Measurements from ENCODE around the gene SNAPIN. TPM values are rescaled to one million over a fixed set of nuclear protein-coding genes. Genes with fewer than 3 reads are reported as not detected.

SNAPIN gene, protein sequence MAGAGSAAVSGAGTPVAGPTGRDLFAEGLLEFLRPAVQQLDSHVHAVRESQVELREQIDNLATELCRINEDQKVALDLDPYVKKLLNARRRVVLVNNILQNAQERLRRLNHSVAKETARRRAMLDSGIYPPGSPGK
- 56.4 TPM for total RNA-seq

DNA sequence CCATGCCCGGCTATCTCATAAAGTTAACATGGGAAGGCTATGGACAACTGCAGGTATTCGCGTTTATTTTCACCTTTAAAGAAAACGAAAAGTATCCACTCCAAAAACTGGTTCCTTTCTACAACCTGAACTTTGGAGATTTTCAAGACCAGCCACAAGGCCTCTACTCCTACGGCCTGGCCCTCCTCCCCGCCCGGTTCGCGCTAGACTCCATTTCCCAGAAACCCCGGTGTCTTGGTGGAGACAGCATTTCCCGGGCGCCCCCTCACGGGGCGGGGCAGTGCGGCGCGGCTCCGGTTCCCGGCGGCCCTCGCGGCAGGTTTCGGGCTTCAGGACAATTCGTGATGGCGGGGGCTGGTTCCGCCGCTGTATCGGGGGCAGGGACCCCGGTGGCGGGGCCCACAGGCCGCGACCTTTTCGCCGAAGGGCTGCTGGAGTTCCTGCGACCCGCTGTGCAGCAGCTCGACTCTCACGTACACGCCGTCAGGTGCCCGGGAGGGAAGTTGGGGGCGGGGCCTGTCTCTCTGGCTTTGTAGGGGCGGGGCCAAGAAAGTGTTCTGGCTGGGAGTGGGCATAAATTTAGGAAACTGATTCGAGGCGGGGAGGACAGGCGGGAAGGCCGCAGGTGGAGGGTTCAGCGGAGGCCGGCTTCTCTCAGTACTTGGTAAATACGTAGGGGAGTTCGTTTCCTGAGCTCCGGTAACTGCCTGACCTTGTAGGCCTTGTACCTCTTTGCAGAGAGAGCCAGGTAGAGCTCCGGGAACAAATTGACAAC, at the start of gene SNAPIN:
SNAPIN (plus strand) TSS at position 304 of the 775 bp plus-strand sequence; CDS start at position 345, 41 bp downstream.
- Histone ChIP-seq H3K9me3 (ENCODE audit: control insufficient read depth in 3 of 3, low read length in 3 of 3) (no peaks in the 10 kb centered on the region), H3K4me1 (ENCODE audit: control insufficient read depth in 3 of 3, insufficient read depth in 3 of 3, low read length in 3 of 3) (peaks cover 10 to 13% (median 11%) of the 10 kb centered on the region in 3 donors), H3K27me3 (ENCODE audit: control insufficient read depth in 3 of 3, insufficient read depth in 3 of 3, low read length in 3 of 3) (no peaks in the 10 kb centered on the region), H3K36me3 (ENCODE audit: control insufficient read depth in 3 of 3, insufficient read depth in 3 of 3, low read length in 3 of 3) (peaks cover 28 to 29% (median 28%) of the 10 kb centered on the region in 3 donors), H3K9ac (ENCODE audit: low read depth in 1 of 3, low read length in 3 of 3) (peak within 1 kb of the TSS; percentile 88 to 96 (median 96)), H3K27ac (ENCODE audit: low read depth, low read length) (peak within 1 kb of the TSS; percentile 92), H3K4me3 (ENCODE audit: low read length in 3 of 3) (peak within 1 kb of the TSS; percentile 87 to 90 (median 88))

DNA sequence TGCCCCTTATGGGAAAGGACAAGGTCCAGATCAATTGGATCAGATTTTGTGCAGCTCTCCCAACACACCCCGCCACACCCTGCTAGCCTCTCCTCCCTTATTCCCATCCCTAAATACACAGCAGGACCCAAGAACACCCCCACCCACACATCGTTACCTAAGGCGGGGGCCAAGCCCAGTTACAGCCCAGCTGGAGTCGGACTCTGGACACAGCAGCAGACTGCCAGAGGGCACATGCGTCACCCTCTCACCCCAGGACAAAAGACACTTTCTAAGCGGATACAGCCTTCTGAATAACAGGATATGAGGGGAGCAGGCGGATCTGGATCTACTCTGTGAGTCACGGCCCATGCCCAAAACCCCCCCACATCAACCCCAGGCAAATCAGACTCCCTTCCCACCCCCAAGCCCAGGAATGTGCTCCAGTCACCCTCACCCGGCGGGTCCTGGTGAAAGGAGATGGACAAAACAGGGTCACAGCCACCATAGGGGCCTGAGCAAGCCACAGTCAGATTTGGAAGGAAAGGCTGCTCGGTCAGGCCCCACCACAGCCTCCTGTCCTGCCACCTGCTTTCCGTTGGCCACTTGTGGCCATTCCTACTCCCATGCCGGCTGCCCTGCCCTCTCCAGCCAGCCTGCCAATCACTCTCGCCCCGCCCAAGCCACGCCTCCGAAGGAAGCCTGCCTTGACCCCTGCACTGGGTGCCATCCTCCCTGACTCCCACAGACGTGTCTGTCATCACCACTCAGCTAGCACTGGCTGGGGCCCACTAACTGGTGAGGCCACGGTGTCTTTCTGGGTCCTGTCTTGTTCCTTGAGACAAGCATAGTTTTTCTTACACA, 49.5 kb upstream of the SNAPIN start:
- Histone ChIP-seq H3K4me1 (ENCODE audit: control insufficient read depth in 3 of 3, insufficient read depth in 3 of 3, low read length in 3 of 3) (peaks cover 45 to 53% (median 45%) of the 10 kb centered on the region in 3 donors), H3K9me3 (ENCODE audit: control insufficient read depth in 3 of 3, low read length in 3 of 3) (no peaks in the 10 kb centered on the region), H3K9ac (ENCODE audit: low read depth in 1 of 3, low read length in 3 of 3) (peak overlapping the region; percentile 71 to 82 (median 74)), H3K36me3 (ENCODE audit: control insufficient read depth in 3 of 3, insufficient read depth in 3 of 3, low read length in 3 of 3) (peaks cover 11 to 18% (median 14%) of the 10 kb centered on the region in 3 donors), H3K4me3 (ENCODE audit: low read length in 3 of 3) (peak overlapping the region; percentile 63 to 74 (median 63)), H3K27ac (ENCODE audit: low read depth, low read length) (peak overlapping the region; percentile 85), H3K27me3 (ENCODE audit: control insufficient read depth in 3 of 3, insufficient read depth in 3 of 3, low read length in 3 of 3) (no peaks in the 10 kb centered on the region)

DNA sequence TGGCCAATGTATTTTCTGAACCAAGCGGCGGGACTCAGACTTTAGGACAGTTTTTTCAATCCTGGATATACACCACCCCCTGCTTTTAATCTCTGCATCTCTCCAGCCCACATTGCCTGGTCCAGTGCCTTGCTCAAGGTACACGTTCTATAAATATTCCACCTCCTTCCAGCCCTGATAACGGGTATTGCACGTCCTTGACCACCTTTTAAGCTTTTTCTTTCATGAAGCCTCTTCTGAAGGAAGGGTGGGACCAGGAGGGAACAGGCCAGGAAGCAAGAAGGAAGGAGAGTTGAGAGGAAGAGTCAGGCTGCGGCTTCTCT, 49.0 kb upstream of the SNAPIN start:
- H3K9ac ChIP-seq (ENCODE audit: low read depth in 1 of 3, low read length in 3 of 3), result peak overlapping the region in 2 of 3 donors; percentile 71 to 82
- peaks cover 45 to 53% (median 45%) of the 10 kb centered on the region in 3 donors for H3K4me1 ChIP-seq (ENCODE audit: control insufficient read depth in 3 of 3, insufficient read depth in 3 of 3, low read length in 3 of 3)
- H3K36me3 ChIP-seq (ENCODE audit: control insufficient read depth in 3 of 3, insufficient read depth in 3 of 3, low read length in 3 of 3), result peaks cover 11 to 18% (median 14%) of the 10 kb centered on the region in 3 donors
- peak overlapping the region; percentile 85 for H3K27ac ChIP-seq (ENCODE audit: low read depth, low read length)
- no peaks in the 10 kb centered on the region for H3K27me3 ChIP-seq (ENCODE audit: control insufficient read depth in 3 of 3, insufficient read depth in 3 of 3, low read length in 3 of 3)
- no peaks in the 10 kb centered on the region for H3K9me3 ChIP-seq (ENCODE audit: control insufficient read depth in 3 of 3, low read length in 3 of 3)
- peak overlapping the region in 2 of 3 donors; percentile 60 to 63 for H3K4me3 ChIP-seq (ENCODE audit: low read length in 3 of 3)

DNA sequence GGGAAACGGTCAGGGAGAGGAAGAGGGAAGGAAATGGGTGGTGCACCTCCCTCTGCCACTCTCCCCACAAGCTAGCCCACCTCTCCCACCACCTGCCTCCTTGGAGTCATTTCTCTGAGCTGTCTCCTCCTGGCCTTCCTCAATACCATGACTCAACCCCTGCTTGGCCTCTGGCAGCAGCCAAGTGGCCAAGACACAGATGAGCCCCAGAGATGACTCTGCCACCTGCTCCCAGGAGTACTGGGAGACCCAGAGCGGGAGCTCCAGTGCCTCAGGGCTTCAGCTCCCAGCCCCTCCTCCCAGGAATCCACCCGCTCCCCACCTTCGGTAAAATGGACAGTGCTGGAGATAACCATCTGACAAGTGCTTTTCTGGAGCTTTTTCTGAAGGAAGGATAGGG, 48.2 kb upstream of the SNAPIN start:
- Histone ChIP-seq H3K9me3 (ENCODE audit: control insufficient read depth in 3 of 3, low read length in 3 of 3) (no peaks in the 10 kb centered on the region), H3K9ac (ENCODE audit: low read depth in 1 of 3, low read length in 3 of 3) (no peak overlapping the region), H3K4me3 (ENCODE audit: low read length in 3 of 3) (no peak overlapping the region)

DNA sequence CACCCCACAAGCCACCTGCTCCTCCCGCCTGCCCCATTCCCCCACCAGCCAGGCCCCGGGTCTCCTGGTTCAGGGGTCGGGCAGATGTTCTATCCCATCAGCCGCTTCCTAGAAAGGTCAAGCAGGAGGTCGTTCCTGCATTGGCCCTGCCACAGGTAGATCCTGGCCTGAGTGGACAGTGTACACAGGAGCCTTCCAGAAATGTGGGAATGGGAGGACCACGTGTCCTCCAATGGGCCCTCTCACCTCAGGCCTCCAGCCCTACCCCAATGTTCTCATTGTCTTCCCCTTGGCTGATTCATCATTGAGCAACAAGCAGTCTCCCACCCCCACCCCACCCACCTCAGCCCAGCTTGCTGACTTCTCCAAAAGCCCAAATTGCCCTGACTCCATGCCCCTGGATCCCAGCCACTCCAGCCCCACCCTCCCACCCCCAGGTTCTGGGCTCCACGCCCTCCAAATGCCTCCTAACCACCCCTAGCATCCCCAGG, 47.6 kb upstream of the SNAPIN start:
- H3K27ac ChIP-seq (ENCODE audit: low read depth, low read length), result peak overlapping the region; percentile 85
- no peak overlapping the region for H3K4me3 ChIP-seq (ENCODE audit: low read length in 3 of 3)
- H3K4me1 ChIP-seq (ENCODE audit: control insufficient read depth in 3 of 3, insufficient read depth in 3 of 3, low read length in 3 of 3), result peaks cover 45 to 53% (median 45%) of the 10 kb centered on the region in 3 donors
- H3K9ac ChIP-seq (ENCODE audit: low read depth in 1 of 3, low read length in 3 of 3), result no peak overlapping the region
- no peaks in the 10 kb centered on the region for H3K9me3 ChIP-seq (ENCODE audit: control insufficient read depth in 3 of 3, low read length in 3 of 3)
- peaks cover 11 to 17% (median 14%) of the 10 kb centered on the region in 3 donors for H3K36me3 ChIP-seq (ENCODE audit: control insufficient read depth in 3 of 3, insufficient read depth in 3 of 3, low read length in 3 of 3)
- H3K27me3 ChIP-seq (ENCODE audit: control insufficient read depth in 3 of 3, insufficient read depth in 3 of 3, low read length in 3 of 3), result no peaks in the 10 kb centered on the region

More for the DNA sequence above, 48.2 kb upstream of the SNAPIN start:
- Histone ChIP-seq H3K36me3 (ENCODE audit: control insufficient read depth in 3 of 3, insufficient read depth in 3 of 3, low read length in 3 of 3) (peaks cover 11 to 18% (median 14%) of the 10 kb centered on the region in 3 donors), H3K4me1 (ENCODE audit: control insufficient read depth in 3 of 3, insufficient read depth in 3 of 3, low read length in 3 of 3) (peaks cover 45 to 53% (median 45%) of the 10 kb centered on the region in 3 donors), H3K27me3 (ENCODE audit: control insufficient read depth in 3 of 3, insufficient read depth in 3 of 3, low read length in 3 of 3) (no peaks in the 10 kb centered on the region), H3K27ac (ENCODE audit: low read depth, low read length) (peak overlapping the region; percentile 85)

DNA sequence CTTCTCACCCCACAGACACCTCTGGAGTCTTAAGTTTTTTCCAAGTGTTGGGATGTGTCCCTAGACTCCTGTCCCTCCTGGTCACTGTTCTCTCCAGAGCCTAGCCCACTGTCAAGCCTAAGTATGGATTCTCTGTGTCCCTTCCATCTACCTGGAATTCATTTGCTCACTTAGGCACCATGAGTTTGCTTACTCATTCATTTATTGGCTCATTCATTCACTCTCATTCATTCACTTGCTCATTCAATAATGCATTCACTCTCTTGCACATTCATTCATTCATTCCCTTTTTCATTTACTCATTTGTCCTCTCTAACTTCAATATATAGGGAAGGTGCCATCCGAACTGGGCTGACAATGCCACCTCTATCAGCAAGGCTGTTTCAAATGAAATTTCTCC, 47.1 kb upstream of the SNAPIN start:
- H3K4me1 ChIP-seq (ENCODE audit: control insufficient read depth in 3 of 3, insufficient read depth in 3 of 3, low read length in 3 of 3), result peaks cover 45 to 55% (median 48%) of the 10 kb centered on the region in 3 donors
- H3K9ac ChIP-seq (ENCODE audit: low read depth in 1 of 3, low read length in 3 of 3), result no peak overlapping the region
- H3K36me3 ChIP-seq (ENCODE audit: control insufficient read depth in 3 of 3, insufficient read depth in 3 of 3, low read length in 3 of 3), result peaks cover 11 to 15% (median 14%) of the 10 kb centered on the region in 3 donors
- no peak overlapping the region for H3K27ac ChIP-seq (ENCODE audit: low read depth, low read length)
- H3K27me3 ChIP-seq (ENCODE audit: control insufficient read depth in 3 of 3, insufficient read depth in 3 of 3, low read length in 3 of 3), result no peaks in the 10 kb centered on the region
- peak overlapping the region in 2 of 3 donors; percentile 77 to 79 for H3K4me3 ChIP-seq (ENCODE audit: low read length in 3 of 3)
- no peaks in the 10 kb centered on the region for H3K9me3 ChIP-seq (ENCODE audit: control insufficient read depth in 3 of 3, low read length in 3 of 3)

DNA sequence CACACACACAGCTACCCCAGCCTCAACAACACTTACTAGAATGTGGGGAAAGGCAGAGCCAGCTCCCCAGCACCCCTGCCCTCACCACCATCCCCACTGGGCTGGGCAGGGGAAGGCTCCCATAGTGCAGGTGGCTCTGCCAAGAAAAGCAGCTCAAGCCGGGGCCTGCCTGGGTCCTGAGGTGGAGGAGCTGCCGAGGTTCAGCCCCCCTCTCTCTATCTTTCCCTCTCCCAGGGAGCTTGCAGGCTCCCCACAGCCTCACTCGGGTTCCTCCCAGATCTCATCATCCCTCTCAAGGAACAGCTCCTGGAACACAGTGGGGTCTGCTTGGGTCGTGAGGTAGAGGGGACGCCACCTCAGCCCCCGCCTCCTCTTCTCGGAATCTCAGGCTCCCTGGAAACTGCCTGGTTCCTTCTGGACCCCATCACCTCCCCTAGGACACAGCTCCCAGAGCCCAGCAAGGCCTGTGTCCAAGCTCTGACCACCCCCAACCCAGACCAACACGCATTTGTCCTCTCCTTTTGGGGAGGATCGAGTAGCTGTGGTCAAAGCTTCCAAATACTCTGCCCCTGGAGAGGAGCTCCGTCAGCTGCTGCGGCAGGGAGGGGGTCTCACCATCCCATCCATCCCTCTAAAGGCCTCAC, 46.3 kb upstream of the SNAPIN start:
- Histone ChIP-seq H3K9me3 (ENCODE audit: control insufficient read depth in 3 of 3, low read length in 3 of 3) (no peaks in the 10 kb centered on the region), H3K4me3 (ENCODE audit: low read length in 3 of 3) (peak overlapping the region; percentile 77 to 86 (median 79)), H3K4me1 (ENCODE audit: control insufficient read depth in 3 of 3, insufficient read depth in 3 of 3, low read length in 3 of 3) (peaks cover 47 to 63% (median 57%) of the 10 kb centered on the region in 3 donors)

DNA sequence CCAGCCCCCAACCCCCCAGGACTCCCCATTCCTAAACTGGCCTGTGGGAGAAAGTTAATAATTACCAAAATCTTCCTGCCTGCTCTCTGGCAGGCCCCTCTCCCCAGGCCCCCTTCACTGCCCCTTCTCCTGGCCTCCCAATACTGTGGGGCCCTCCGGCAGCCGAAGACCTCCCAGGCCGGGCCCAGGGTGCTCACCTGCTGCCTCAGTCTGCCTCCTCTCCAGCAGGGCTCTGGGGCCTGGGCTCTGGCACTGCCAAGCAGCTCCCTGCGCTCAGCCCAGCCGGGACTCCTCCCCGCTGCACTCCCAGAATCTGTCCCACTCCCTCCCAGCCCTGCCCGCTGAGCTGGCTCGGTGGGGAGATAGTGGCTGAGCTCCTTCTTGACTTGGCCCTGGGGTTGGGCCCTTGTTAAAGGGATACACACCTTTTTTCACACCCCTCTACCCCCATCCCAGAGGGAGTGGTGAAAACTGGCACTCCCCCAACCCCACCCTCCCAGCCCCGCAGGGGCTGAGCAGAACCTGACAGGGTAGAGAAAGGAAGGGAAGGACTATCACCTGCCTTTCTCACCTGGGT, 45.7 kb upstream of the SNAPIN start, which contains the start of gene S100A16:
S100A16 (minus strand) TSS at position 383 of the 577 bp plus-strand sequence. CDS start 4,986 bp downstream, outside the sequence.
- Histone ChIP-seq H3K27me3 (ENCODE audit: control insufficient read depth in 3 of 3, insufficient read depth in 3 of 3, low read length in 3 of 3) (no peaks in the 10 kb centered on the region), H3K4me1 (ENCODE audit: control insufficient read depth in 3 of 3, insufficient read depth in 3 of 3, low read length in 3 of 3) (peaks cover 43 to 63% (median 58%) of the 10 kb centered on the region in 3 donors), H3K36me3 (ENCODE audit: control insufficient read depth in 3 of 3, insufficient read depth in 3 of 3, low read length in 3 of 3) (peaks cover 0 to 1% (median under 1%) of the 10 kb centered on the region in 3 donors), H3K27ac (ENCODE audit: low read depth, low read length) (peak within 1 kb of the TSS; percentile 80), H3K9me3 (ENCODE audit: control insufficient read depth in 3 of 3, low read length in 3 of 3) (no peaks in the 10 kb centered on the region), H3K4me3 (ENCODE audit: low read length in 3 of 3) (peak within 1 kb of the TSS; percentile 77 to 86 (median 79)), H3K9ac (ENCODE audit: low read depth in 1 of 3, low read length in 3 of 3) (peak within 1 kb of the TSS; percentile 87 to 91 (median 89))

More for the DNA sequence above, 46.3 kb upstream of the SNAPIN start:
- H3K27ac ChIP-seq (ENCODE audit: low read depth, low read length), result peak overlapping the region; percentile 80
- peaks cover 3 to 7% (median 6%) of the 10 kb centered on the region in 3 donors for H3K36me3 ChIP-seq (ENCODE audit: control insufficient read depth in 3 of 3, insufficient read depth in 3 of 3, low read length in 3 of 3)
- H3K27me3 ChIP-seq (ENCODE audit: control insufficient read depth in 3 of 3, insufficient read depth in 3 of 3, low read length in 3 of 3), result no peaks in the 10 kb centered on the region
- peak overlapping the region; percentile 87 to 91 (median 89) for H3K9ac ChIP-seq (ENCODE audit: low read depth in 1 of 3, low read length in 3 of 3)

DNA sequence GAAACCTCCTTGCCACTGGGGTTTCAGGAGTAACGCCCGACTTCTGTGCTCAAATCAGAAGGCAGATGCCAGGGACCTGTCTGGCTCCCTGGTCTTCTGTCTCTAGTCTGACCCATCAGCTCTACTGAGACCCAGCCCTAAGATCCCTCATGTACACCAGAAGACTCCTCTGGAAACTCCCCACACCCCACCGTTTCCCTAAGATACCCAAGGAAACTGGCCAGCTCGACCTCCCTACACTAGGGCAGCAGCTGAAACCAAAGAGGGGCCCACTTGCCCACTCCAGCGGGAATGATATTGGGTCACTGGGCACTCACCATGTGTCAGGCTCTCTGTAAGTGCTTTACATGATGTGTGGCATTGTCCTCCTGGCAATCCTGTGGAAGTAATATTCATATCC, 45.1 kb upstream of the SNAPIN start:
- Histone ChIP-seq H3K27ac (ENCODE audit: low read depth, low read length) (peak overlapping the region; percentile 80), H3K36me3 (ENCODE audit: control insufficient read depth in 3 of 3, insufficient read depth in 3 of 3, low read length in 3 of 3) (peaks cover 0 to 4% (median 0%) of the 10 kb centered on the region in 3 donors), H3K4me1 (ENCODE audit: control insufficient read depth in 3 of 3, insufficient read depth in 3 of 3, low read length in 3 of 3) (peaks cover 39 to 58% (median 53%) of the 10 kb centered on the region in 3 donors), H3K9ac (ENCODE audit: low read depth in 1 of 3, low read length in 3 of 3) (peak overlapping the region; percentile 61 to 91 (median 89)), H3K4me3 (ENCODE audit: low read length in 3 of 3) (peak overlapping the region; percentile 43 to 86 (median 77)), H3K9me3 (ENCODE audit: control insufficient read depth in 3 of 3, low read length in 3 of 3) (no peaks in the 10 kb centered on the region), H3K27me3 (ENCODE audit: control insufficient read depth in 3 of 3, insufficient read depth in 3 of 3, low read length in 3 of 3) (no peaks in the 10 kb centered on the region)
